ENCODE data around the gene ABCA3.

GRCh38 chr16:2285731-2286191 lies 54.8 kb downstream of the ABCA3 start:
- TF ChIP-seq TAF1 (IDR thresholded peaks at IDR 0.05; ENCODE audit: borderline replicate concordance, insufficient read depth, low read length) (no peak), POLR2AphosphoS5 (IDR thresholded peaks at IDR 0.05; ENCODE audit: low read depth, low read length) (no peak)
- TF ChIP-seq, protein P1, sequence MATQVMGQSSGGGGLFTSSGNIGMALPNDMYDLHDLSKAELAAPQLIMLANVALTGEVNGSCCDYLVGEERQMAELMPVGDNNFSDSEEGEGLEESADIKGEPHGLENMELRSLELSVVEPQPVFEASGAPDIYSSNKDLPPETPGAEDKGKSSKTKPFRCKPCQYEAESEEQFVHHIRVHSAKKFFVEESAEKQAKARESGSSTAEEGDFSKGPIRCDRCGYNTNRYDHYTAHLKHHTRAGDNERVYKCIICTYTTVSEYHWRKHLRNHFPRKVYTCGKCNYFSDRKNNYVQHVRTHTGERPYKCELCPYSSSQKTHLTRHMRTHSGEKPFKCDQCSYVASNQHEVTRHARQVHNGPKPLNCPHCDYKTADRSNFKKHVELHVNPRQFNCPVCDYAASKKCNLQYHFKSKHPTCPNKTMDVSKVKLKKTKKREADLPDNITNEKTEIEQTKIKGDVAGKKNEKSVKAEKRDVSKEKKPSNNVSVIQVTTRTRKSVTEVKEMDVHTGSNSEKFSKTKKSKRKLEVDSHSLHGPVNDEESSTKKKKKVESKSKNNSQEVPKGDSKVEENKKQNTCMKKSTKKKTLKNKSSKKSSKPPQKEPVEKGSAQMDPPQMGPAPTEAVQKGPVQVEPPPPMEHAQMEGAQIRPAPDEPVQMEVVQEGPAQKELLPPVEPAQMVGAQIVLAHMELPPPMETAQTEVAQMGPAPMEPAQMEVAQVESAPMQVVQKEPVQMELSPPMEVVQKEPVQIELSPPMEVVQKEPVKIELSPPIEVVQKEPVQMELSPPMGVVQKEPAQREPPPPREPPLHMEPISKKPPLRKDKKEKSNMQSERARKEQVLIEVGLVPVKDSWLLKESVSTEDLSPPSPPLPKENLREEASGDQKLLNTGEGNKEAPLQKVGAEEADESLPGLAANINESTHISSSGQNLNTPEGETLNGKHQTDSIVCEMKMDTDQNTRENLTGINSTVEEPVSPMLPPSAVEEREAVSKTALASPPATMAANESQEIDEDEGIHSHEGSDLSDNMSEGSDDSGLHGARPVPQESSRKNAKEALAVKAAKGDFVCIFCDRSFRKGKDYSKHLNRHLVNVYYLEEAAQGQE (IDR thresholded peaks at IDR 0.05; ENCODE audit: insufficient read depth in 1 of 2, low read depth in 2 of 2, low read length in 2 of 2) = no peak
